WTC11 (cell line): ENCODE measurements around the gene ZPLD1. TPM values are rescaled to one million over a fixed set of nuclear protein-coding genes. Genes with fewer than 3 reads are reported as not detected.

ENCODE experiments used
- ATAC-seq: fragments of 200-7000 bp; cut with Tn5 transposase; 2 replicates; pipeline ENCODE4 v1.10.0; 2021; ENCODE audit warnings: mild to moderate bottlenecking, moderate library complexity
- CTCF ChIA-PET: fragments of 300-600 bp; sonication (Branson Sonifier 250); formaldehyde crosslinking; loops from one replicate; lab custom pipeline; 2021; ENCODE audit warnings: antibody characterized with exemption; lab: Charles Lee
- POLR2A ChIA-PET: fragments of 350-600 bp; sonication (Branson Sonifier 250); formaldehyde crosslinking; loops from one replicate; lab custom pipeline; 2021; ENCODE audit warnings: antibody characterized with exemption; lab: Charles Lee
- DNase-seq: peaks from one replicate; pipeline ENCODE4 v3.0.0; 2021; ENCODE audit warnings: low spot score
- H3K27ac Mint-ChIP-seq: 2 replicates; pipeline ENCODE4 v1.8.0; 2021; ENCODE audit warnings: mixed read lengths
- H3K27me3 Mint-ChIP-seq: 2 replicates; pipeline ENCODE4 v1.8.0; 2021; ENCODE audit warnings: low read depth, mild to moderate bottlenecking, moderate library complexity, mixed read lengths
- H3K36me3 Mint-ChIP-seq: 2 replicates; pipeline ENCODE4 v1.8.0; 2021; ENCODE audit warnings: mixed read lengths
- H3K4me1 Mint-ChIP-seq: 2 replicates; pipeline ENCODE4 v1.8.0; 2022; ENCODE audit warnings: mixed read lengths
- H3K4me3 Mint-ChIP-seq: 2 replicates; pipeline ENCODE4 v1.8.0; 2021; ENCODE audit warnings: mild to moderate bottlenecking, moderate library complexity, mixed read lengths
- H3K9me3 Mint-ChIP-seq: 2 replicates; pipeline ENCODE4 v1.8.0; 2021; ENCODE audit warnings: mixed read lengths
- ATF1 ChIP-seq: sonication (generic); formaldehyde crosslinking; IDR thresholded peaks from 2 replicates; pipeline ENCODE4 v1.8.1; 2023; ENCODE audit warnings: mild to moderate bottlenecking, moderate library complexity, missing genetic modification reagents
- CREM ChIP-seq: sonication (generic); formaldehyde crosslinking; IDR thresholded peaks from 2 replicates; pipeline ENCODE4 v1.8.1; 2022; ENCODE audit warnings: mild to moderate bottlenecking, missing genetic modification reagents, moderate library complexity
- ELF4 ChIP-seq: sonication (generic); formaldehyde crosslinking; IDR thresholded peaks from 2 replicates; pipeline ENCODE4 v1.8.1; 2022; ENCODE audit warnings: low read depth, mild to moderate bottlenecking, moderate library complexity, missing genetic modification reagents
- FOXJ3 ChIP-seq: sonication (generic); formaldehyde crosslinking; IDR thresholded peaks from 2 replicates; pipeline ENCODE4 v1.9.0; 2021; ENCODE audit warnings: missing genetic modification reagents, mild to moderate bottlenecking, borderline replicate concordance
- PRRX2 ChIP-seq: fragments of 250-450 bp; sonication (Bioruptor Pico); IDR thresholded peaks from 2 replicates; pipeline ENCODE4 v1.8.0; 2021; ENCODE audit warnings: mild to moderate bottlenecking
- TEAD1 ChIP-seq: sonication (generic); formaldehyde crosslinking; IDR thresholded peaks from 2 replicates; pipeline ENCODE4 v1.8.0; 2022; ENCODE audit warnings: mild to moderate bottlenecking, missing genetic modification reagents
- TP53 ChIP-seq: sonication (generic); formaldehyde crosslinking; IDR thresholded peaks from 2 replicates; pipeline ENCODE4 v1.8.1; 2023; ENCODE audit warnings: mild to moderate bottlenecking, missing genetic modification reagents
- ZNF317 ChIP-seq: sonication (generic); formaldehyde crosslinking; IDR thresholded peaks from 2 replicates; pipeline ENCODE4 v1.8.1; 2023; ENCODE audit warnings: low read depth, mild to moderate bottlenecking, moderate library complexity, missing genetic modification reagents, borderline replicate concordance
- total RNA-seq: library from RNA; stranded (reverse); gene quantifications from 3 replicates; pipeline ENCODE4 v1.2.3, GENCODE V29; 2021
- TF ChIP-seq, protein P1 (sequence below): sonication (generic); formaldehyde crosslinking; IDR thresholded peaks from 2 replicates; pipeline ENCODE4 v1.8.0; 2022; ENCODE audit warnings: missing genetic modification reagents
- TF ChIP-seq, protein P2 (sequence below): sonication (generic); formaldehyde crosslinking; IDR thresholded peaks from 2 replicates; pipeline ENCODE4 v1.8.1; 2022; ENCODE audit warnings: mild to moderate bottlenecking, missing genetic modification reagents, moderate library complexity, borderline replicate concordance
- TF ChIP-seq, protein P3 (sequence below): sonication (generic); formaldehyde crosslinking; IDR thresholded peaks from 2 replicates; pipeline ENCODE4 v1.8.1; 2023; ENCODE audit warnings: mild to moderate bottlenecking, missing genetic modification reagents, moderate library complexity
- TF ChIP-seq, protein P4 (sequence below): sonication (generic); formaldehyde crosslinking; IDR thresholded peaks from 2 replicates; pipeline ENCODE4 v1.8.0; 2023; ENCODE audit warnings: mild to moderate bottlenecking, missing genetic modification reagents
- TF ChIP-seq, protein P5 (sequence below): sonication (generic); formaldehyde crosslinking; IDR thresholded peaks from 2 replicates; pipeline ENCODE4 v1.8.0; 2022; ENCODE audit warnings: mild to moderate bottlenecking, missing genetic modification reagents
- TF ChIP-seq, protein P6 (sequence below): sonication (generic); formaldehyde crosslinking; IDR thresholded peaks from 2 replicates; pipeline ENCODE4 v1.8.0; 2022; ENCODE audit warnings: mild to moderate bottlenecking, missing genetic modification reagents
- TF ChIP-seq, protein P7 (sequence below): sonication (generic); formaldehyde crosslinking; conservative IDR thresholded peaks from 2 replicates; pipeline ENCODE4 v1.8.1; 2023; ENCODE audit warnings: mild to moderate bottlenecking, low read depth, missing genetic modification reagents, moderate library complexity

ZPLD1 gene
- total RNA-seq, 1 experiment from 2014 or later: not detected

DNA sequence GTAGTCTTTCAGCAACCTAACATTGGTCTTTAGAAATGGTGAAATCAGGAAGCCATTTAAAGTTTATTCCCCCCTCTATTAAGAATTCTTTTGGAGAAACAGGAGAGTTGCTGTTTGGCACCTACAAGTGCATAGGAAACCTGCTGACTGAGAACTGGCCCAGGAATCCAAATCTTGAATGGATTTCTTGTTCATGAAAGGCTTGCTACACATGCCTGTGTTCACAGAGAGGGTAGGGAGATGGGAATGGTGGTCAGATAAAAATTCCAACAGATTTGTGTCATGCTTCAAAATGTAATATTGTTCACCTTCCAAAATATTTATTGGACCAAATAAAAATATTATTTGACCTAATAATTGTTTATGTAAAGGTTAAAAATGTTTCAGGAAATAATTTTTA is 24.2 kb upstream of the ZPLD1 start (continued):
- TF ChIP-seq, protein P1, sequence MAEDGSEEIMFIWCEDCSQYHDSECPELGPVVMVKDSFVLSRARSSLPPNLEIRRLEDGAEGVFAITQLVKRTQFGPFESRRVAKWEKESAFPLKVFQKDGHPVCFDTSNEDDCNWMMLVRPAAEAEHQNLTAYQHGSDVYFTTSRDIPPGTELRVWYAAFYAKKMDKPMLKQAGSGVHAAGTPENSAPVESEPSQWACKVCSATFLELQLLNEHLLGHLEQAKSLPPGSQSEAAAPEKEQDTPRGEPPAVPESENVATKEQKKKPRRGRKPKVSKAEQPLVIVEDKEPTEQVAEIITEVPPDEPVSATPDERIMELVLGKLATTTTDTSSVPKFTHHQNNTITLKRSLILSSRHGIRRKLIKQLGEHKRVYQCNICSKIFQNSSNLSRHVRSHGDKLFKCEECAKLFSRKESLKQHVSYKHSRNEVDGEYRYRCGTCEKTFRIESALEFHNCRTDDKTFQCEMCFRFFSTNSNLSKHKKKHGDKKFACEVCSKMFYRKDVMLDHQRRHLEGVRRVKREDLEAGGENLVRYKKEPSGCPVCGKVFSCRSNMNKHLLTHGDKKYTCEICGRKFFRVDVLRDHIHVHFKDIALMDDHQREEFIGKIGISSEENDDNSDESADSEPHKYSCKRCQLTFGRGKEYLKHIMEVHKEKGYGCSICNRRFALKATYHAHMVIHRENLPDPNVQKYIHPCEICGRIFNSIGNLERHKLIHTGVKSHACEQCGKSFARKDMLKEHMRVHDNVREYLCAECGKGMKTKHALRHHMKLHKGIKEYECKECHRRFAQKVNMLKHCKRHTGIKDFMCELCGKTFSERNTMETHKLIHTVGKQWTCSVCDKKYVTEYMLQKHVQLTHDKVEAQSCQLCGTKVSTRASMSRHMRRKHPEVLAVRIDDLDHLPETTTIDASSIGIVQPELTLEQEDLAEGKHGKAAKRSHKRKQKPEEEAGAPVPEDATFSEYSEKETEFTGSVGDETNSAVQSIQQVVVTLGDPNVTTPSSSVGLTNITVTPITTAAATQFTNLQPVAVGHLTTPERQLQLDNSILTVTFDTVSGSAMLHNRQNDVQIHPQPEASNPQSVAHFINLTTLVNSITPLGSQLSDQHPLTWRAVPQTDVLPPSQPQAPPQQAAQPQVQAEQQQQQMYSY (CRISPR knock-in tag): no peak
- TF ChIP-seq, protein P2, sequence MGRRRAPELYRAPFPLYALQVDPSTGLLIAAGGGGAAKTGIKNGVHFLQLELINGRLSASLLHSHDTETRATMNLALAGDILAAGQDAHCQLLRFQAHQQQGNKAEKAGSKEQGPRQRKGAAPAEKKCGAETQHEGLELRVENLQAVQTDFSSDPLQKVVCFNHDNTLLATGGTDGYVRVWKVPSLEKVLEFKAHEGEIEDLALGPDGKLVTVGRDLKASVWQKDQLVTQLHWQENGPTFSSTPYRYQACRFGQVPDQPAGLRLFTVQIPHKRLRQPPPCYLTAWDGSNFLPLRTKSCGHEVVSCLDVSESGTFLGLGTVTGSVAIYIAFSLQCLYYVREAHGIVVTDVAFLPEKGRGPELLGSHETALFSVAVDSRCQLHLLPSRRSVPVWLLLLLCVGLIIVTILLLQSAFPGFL: no peak
- TF ChIP-seq, protein P3, sequence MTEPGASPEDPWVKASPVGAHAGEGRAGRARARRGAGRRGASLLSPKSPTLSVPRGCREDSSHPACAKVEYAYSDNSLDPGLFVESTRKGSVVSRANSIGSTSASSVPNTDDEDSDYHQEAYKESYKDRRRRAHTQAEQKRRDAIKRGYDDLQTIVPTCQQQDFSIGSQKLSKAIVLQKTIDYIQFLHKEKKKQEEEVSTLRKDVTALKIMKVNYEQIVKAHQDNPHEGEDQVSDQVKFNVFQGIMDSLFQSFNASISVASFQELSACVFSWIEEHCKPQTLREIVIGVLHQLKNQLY: no peak
- TF ChIP-seq PRRX2 (CRISPR knock-in tag): no peak
- TF ChIP-seq FOXJ3 (CRISPR knock-in tag): no peak
- no peak for TF ChIP-seq ZNF317 (CRISPR knock-in tag)
- TF ChIP-seq ATF1 (CRISPR knock-in tag): no peak
- TF ChIP-seq, protein P4, sequence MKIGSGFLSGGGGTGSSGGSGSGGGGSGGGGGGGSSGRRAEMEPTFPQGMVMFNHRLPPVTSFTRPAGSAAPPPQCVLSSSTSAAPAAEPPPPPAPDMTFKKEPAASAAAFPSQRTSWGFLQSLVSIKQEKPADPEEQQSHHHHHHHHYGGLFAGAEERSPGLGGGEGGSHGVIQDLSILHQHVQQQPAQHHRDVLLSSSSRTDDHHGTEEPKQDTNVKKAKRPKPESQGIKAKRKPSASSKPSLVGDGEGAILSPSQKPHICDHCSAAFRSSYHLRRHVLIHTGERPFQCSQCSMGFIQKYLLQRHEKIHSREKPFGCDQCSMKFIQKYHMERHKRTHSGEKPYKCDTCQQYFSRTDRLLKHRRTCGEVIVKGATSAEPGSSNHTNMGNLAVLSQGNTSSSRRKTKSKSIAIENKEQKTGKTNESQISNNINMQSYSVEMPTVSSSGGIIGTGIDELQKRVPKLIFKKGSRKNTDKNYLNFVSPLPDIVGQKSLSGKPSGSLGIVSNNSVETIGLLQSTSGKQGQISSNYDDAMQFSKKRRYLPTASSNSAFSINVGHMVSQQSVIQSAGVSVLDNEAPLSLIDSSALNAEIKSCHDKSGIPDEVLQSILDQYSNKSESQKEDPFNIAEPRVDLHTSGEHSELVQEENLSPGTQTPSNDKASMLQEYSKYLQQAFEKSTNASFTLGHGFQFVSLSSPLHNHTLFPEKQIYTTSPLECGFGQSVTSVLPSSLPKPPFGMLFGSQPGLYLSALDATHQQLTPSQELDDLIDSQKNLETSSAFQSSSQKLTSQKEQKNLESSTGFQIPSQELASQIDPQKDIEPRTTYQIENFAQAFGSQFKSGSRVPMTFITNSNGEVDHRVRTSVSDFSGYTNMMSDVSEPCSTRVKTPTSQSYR (CRISPR knock-in tag): no peak
- TF ChIP-seq TP53 (CRISPR knock-in tag): no peak
- no peak for TF ChIP-seq ELF4 (CRISPR knock-in tag)

DNA sequence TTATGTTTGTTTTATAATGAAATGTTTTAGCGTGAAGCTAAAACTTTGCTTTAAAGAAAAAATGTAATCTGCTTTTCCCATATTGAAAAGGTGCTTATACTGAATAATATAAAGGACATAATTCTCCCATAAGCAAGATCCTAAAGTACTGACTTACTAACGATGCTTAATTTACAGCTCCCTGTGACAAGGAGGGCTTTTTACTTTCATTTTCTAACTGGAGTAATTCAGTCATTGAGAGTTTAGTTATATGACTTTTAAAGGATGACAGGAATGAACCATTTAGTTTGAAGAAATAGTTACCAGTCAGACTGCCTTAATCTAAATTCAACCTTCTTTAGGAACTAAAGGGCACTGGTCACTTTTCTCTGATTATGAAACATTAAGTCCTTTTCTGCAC is 19.3 kb upstream of the ZPLD1 start:
- H3K4me3 Mint-ChIP-seq: no peak overlapping the region
- TF ChIP-seq, protein P5, sequence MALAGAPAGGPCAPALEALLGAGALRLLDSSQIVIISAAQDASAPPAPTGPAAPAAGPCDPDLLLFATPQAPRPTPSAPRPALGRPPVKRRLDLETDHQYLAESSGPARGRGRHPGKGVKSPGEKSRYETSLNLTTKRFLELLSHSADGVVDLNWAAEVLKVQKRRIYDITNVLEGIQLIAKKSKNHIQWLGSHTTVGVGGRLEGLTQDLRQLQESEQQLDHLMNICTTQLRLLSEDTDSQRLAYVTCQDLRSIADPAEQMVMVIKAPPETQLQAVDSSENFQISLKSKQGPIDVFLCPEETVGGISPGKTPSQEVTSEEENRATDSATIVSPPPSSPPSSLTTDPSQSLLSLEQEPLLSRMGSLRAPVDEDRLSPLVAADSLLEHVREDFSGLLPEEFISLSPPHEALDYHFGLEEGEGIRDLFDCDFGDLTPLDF (CRISPR knock-in tag): no peak
- TF ChIP-seq, protein P6, sequence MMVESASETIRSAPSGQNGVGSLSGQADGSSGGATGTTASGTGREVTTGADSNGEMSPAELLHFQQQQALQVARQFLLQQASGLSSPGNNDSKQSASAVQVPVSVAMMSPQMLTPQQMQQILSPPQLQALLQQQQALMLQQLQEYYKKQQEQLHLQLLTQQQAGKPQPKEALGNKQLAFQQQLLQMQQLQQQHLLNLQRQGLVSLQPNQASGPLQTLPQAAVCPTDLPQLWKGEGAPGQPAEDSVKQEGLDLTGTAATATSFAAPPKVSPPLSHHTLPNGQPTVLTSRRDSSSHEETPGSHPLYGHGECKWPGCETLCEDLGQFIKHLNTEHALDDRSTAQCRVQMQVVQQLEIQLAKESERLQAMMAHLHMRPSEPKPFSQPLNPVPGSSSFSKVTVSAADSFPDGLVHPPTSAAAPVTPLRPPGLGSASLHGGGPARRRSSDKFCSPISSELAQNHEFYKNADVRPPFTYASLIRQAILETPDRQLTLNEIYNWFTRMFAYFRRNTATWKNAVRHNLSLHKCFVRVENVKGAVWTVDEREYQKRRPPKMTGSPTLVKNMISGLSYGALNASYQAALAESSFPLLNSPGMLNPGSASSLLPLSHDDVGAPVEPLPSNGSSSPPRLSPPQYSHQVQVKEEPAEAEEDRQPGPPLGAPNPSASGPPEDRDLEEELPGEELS (CRISPR knock-in tag): no peak
- TF ChIP-seq, protein P7, sequence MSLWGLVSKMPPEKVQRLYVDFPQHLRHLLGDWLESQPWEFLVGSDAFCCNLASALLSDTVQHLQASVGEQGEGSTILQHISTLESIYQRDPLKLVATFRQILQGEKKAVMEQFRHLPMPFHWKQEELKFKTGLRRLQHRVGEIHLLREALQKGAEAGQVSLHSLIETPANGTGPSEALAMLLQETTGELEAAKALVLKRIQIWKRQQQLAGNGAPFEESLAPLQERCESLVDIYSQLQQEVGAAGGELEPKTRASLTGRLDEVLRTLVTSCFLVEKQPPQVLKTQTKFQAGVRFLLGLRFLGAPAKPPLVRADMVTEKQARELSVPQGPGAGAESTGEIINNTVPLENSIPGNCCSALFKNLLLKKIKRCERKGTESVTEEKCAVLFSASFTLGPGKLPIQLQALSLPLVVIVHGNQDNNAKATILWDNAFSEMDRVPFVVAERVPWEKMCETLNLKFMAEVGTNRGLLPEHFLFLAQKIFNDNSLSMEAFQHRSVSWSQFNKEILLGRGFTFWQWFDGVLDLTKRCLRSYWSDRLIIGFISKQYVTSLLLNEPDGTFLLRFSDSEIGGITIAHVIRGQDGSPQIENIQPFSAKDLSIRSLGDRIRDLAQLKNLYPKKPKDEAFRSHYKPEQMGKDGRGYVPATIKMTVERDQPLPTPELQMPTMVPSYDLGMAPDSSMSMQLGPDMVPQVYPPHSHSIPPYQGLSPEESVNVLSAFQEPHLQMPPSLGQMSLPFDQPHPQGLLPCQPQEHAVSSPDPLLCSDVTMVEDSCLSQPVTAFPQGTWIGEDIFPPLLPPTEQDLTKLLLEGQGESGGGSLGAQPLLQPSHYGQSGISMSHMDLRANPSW (CRISPR knock-in tag): no peak
- TF ChIP-seq TEAD1 (CRISPR knock-in tag): no peak
- TF ChIP-seq CREM (CRISPR knock-in tag): no peak
- TF ChIP-seq, all 79 proteins: peak for 0
- no peaks in the 10 kb centered on the region for H3K9me3 Mint-ChIP-seq
- H3K27me3 Mint-ChIP-seq: no peaks in the 10 kb centered on the region
- no peak overlapping the region for H3K27ac Mint-ChIP-seq
- POLR2A ChIA-PET: no interaction called here
- CTCF ChIA-PET: interaction anchor here (1.2 kb wide), 1 partner anchor 186 kb away, joined by 4 read pairs; no protein-coding TSS in a partner anchor
- no peaks in the 10 kb centered on the region for H3K4me1 Mint-ChIP-seq
- no peak for DNase-seq
- H3K36me3 Mint-ChIP-seq: no peaks in the 10 kb centered on the region
- no peak for ATAC-seq
